K562 (cell line): ENCODE results near the gene SRC. TPM values are rescaled to one million over a fixed set of nuclear protein-coding genes. Genes with fewer than 3 reads are reported as not detected.

Experiments
- CHD1 ChIP-seq: fragments of 200-600 bp; sonication (generic); IDR thresholded peaks from one replicate; pipeline ENCODE4 v1.6.1; 2012; ENCODE audit warnings: mild to moderate bottlenecking, moderate library complexity, low read length, inconsistent platforms
- ETV1 ChIP-seq: fragments of 450-650 bp; conservative IDR thresholded peaks from 2 replicates; pipeline ENCODE4 v1.6.1; 2016; ENCODE audit warnings: missing genetic modification characterization, control low read depth, low read depth, missing compliant biosample characterization
- FOXK2 ChIP-seq, 2 experiments: fragments of 450-650 bp; IDR thresholded peaks in 1 of 2; conservative IDR thresholded peaks in 1 of 2; 2 replicates each; pipeline ENCODE4 v1.6.1; 2016; ENCODE audit warnings: low read depth in 2 of 2, mild to moderate bottlenecking in 1 of 2
- GATAD2B ChIP-seq: fragments of 450-650 bp; IDR thresholded peaks from 2 replicates; pipeline ENCODE4 v1.6.1; 2017; ENCODE audit warnings: mild to moderate bottlenecking, borderline replicate concordance
- HNRNPH1 ChIP-seq: fragments of 200-400 bp; formaldehyde crosslinking; optimal IDR thresholded peaks from 2 replicates; pipeline ENCODE3; 2017; ENCODE audit warnings: low read depth, mild to moderate bottlenecking, low read length, moderate library complexity
- POLR2A ChIP-seq: fragments of 450-650 bp; conservative IDR thresholded peaks from 2 replicates; pipeline ENCODE4 v1.6.1; 2016
- RBM14 ChIP-seq: fragments of 200-400 bp; formaldehyde crosslinking; IDR thresholded peaks from 2 replicates; pipeline ENCODE4 v1.6.1; 2018; ENCODE audit warnings: low read depth, mild to moderate bottlenecking, low read length, moderate library complexity, borderline replicate concordance; ENCODE audit not compliant: insufficient read depth
- TAF9B ChIP-seq: fragments of 450-650 bp; IDR thresholded peaks from 2 replicates; pipeline ENCODE4 v1.6.1; 2018; ENCODE audit warnings: mild to moderate bottlenecking; ENCODE audit not compliant: partially characterized antibody
- ZNF696 ChIP-seq: fragments of 250-450 bp; sonication (Bioruptor Pico); conservative IDR thresholded peaks from 2 replicates; pipeline ENCODE4 v1.4.0; 2020; ENCODE audit warnings: mild to moderate bottlenecking, moderate library complexity
- ZNF699 ChIP-seq: fragments of 250-450 bp; sonication (Bioruptor Pico); IDR thresholded peaks from 2 replicates; pipeline ENCODE4 v1.8.0; 2021; ENCODE audit warnings: mild to moderate bottlenecking, moderate library complexity; ENCODE audit not compliant: insufficient replicate concordance
- ZNF76 ChIP-seq: fragments of 250-450 bp; sonication (Bioruptor Pico); IDR thresholded peaks from 2 replicates; pipeline ENCODE4 v1.4.0; 2020; ENCODE audit warnings: mild to moderate bottlenecking, moderate library complexity, borderline replicate concordance
- polyA plus RNA-seq, 8 experiments: library from polyadenylated mRNA; depleted of rRNA in 4 of 8; stranded (reverse) in 5 of 8; unstranded in 3 of 8; fragments of >200 nt; fragmentation: Nextera tagmentation in 2 of 8; fragmentation: Illumina TruSeq in 1 of 8; extraction: Ambion mirVana in 2 of 8; extraction: Trizol in 1 of 8; gene quantifications; 2 replicates each; pipeline versions ENCODE4 v1.2.1 to v1.2.3, GENCODE V29; 2011 to 2014; ENCODE audit warnings: inconsistent platforms in 1 of 8, missing spikeins in 1 of 8
- total RNA-seq, 7 experiments: library from RNA; depleted of rRNA in 6 of 7; stranded (reverse); fragments of >200 nt in 6 of 7; fragmentation: Illumina TruSeq in 2 of 7; extraction: Trizol in 2 of 7; gene quantifications; 2 replicates each; pipeline versions ENCODE4 v1.2.1 to v1.2.3, GENCODE V29; 2011 to 2021; ENCODE audit warnings: low replicate concordance in 1 of 7
- TF ChIP-seq, protein P1 (sequence below), 2 experiments: fragments of 450-650 bp in 1 of 2; sonication (generic) in 1 of 2; formaldehyde crosslinking in 1 of 2; IDR thresholded peaks; 2 replicates each; pipeline versions ENCODE4 v1.7.1 to v1.9.0; 2016 to 2022; ENCODE audit warnings: inconsistent platforms in 1 of 2, mild to moderate bottlenecking in 1 of 2, missing genetic modification reagents in 1 of 2

SRC gene
- total and polyA plus RNA-seq, 9 of the 15 experiments (the other 6 are each of a cell fraction or from before 2014, with no cell fraction given): 0.06 to 8.5 (median 3.1) TPM

DNA sequence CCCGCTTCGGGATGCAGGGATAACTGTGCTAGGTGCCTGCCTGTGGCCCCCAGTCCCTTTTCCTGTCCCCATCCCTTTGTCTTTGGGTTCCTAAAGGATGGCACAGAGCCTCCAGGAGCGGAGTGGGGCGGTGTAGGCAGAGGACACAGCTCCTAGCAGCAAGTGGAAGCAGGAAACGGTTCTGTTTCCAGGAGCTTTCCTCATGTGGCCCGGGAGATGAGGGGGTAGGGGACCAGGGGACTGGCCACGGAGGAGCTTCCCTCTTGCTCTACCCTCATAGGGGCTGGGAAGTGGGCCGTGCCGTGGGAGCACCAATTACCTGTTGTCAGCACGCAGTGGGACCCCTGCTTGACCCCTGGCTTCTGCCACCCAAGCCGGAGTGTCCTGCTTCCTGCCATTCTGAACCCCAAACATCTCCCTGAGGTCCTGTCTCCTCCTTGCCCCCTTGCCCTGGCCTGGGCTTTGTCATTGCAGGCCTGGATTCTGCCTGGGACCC, 76.9 kb downstream of the SRC start (continued):
- TF ChIP-seq, protein P1, sequence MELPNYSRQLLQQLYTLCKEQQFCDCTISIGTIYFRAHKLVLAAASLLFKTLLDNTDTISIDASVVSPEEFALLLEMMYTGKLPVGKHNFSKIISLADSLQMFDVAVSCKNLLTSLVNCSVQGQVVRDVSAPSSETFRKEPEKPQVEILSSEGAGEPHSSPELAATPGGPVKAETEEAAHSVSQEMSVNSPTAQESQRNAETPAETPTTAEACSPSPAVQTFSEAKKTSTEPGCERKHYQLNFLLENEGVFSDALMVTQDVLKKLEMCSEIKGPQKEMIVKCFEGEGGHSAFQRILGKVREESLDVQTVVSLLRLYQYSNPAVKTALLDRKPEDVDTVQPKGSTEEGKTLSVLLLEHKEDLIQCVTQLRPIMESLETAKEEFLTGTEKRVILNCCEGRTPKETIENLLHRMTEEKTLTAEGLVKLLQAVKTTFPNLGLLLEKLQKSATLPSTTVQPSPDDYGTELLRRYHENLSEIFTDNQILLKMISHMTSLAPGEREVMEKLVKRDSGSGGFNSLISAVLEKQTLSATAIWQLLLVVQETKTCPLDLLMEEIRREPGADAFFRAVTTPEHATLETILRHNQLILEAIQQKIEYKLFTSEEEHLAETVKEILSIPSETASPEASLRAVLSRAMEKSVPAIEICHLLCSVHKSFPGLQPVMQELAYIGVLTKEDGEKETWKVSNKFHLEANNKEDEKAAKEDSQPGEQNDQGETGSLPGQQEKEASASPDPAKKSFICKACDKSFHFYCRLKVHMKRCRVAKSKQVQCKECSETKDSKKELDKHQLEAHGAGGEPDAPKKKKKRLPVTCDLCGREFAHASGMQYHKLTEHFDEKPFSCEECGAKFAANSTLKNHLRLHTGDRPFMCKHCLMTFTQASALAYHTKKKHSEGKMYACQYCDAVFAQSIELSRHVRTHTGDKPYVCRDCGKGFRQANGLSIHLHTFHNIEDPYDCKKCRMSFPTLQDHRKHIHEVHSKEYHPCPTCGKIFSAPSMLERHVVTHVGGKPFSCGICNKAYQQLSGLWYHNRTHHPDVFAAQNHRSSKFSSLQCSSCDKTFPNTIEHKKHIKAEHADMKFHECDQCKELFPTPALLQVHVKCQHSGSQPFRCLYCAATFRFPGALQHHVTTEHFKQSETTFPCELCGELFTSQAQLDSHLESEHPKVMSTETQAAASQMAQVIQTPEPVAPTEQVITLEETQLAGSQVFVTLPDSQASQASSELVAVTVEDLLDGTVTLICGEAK (IDR thresholded peaks at IDR 0.05): no peak
- TF ChIP-seq, protein P1 (CRISPR knock-in tag; IDR thresholded peaks at IDR 0.05): no peak
- no peak for TF ChIP-seq ZNF699 (CRISPR knock-in tag)
- no peak for TF ChIP-seq ETV1 (tag)
- TF ChIP-seq FOXK2 (conservative IDR thresholded peaks at IDR 0.05 in 1 of 2, IDR thresholded peaks at IDR 0.05 in 1 of 2; ENCODE audit: low read depth in 2 of 2): no peak
- no peak for TF ChIP-seq TAF9B
- no peak for TF ChIP-seq RBM14
- TF ChIP-seq POLR2A: no peak
- no peak for TF ChIP-seq HNRNPH1
- no peak for TF ChIP-seq ZNF696 (CRISPR knock-in tag)
- no peak for TF ChIP-seq CHD1
- TF ChIP-seq ZNF76: no peak
- no peak for TF ChIP-seq GATAD2B
